Pancreas (tissue), 10 donors: ENCODE data around the gene CILP. TPM values are rescaled to one million over a fixed set of nuclear protein-coding genes. Genes with fewer than 3 reads are reported as not detected.
"Not testable (repeated sequence)": the region's sequence is repeated elsewhere in the genome, so short reads cannot be mapped to it uniquely, and the experiment has no call there.

Source experiments
- ATAC-seq, 4 donors: fragments of 200-7000 bp; cut with Tn5 transposase; one replicate each; pipeline versions ENCODE4 v1.8.0 to v1.9.1; 2020; ENCODE audit warnings: mild to moderate bottlenecking in 4 of 4, moderate library complexity in 4 of 4
- DNase-seq, 6 donors: peaks; one replicate each; pipeline ENCODE4 v3.0.0-alpha.2; 2020
- FAIRE-seq: peaks from 2 replicates; lab custom pipeline; 2012; peaks lifted over from hg19 to GRCh38; lab: Jason Lieb, UNC
- H3K27ac ChIP-seq, 4 donors: fragments of 200-600 bp; sonication (generic); 1 replicate in 3 of 4; 2 replicates in 1 of 4; pipeline versions ENCODE4 v1.5.0 to v1.8.0; 2020
- H3K27me3 ChIP-seq, 4 donors: fragments of 200-600 bp; one replicate each; pipeline ENCODE4 v1.8.0; 2021
- H3K36me3 ChIP-seq, 3 donors: fragments of 200-600 bp; sonication (generic) in 1 of 3; one replicate each; pipeline versions ENCODE4 v1.5.0 to v1.8.0; 2020 to 2021
- H3K4me1 ChIP-seq, 3 donors: fragments of 200-600 bp; one replicate each; pipeline ENCODE4 v1.8.0; 2021
- H3K4me3 ChIP-seq, 4 donors: fragments of 200-600 bp; sonication (generic) in 2 of 4; one replicate each; pipeline versions ENCODE4 v1.5.0 to v1.8.0; 2020 to 2021
- H3K9me3 ChIP-seq, 4 donors: fragments of 200-600 bp; one replicate each; pipeline ENCODE4 v1.8.0; 2021
- CTCF ChIP-seq, 4 donors: fragments of 200-600 bp; sonication (generic) in 3 of 4; IDR thresholded peaks; one replicate each; pipeline versions ENCODE4 v1.5.0 to v1.8.0; 2021; ENCODE audit warnings: antibody characterized with exemption in 4 of 4
- whole genome bisulfite sequencing, 2 donors: extraction: QIAGEN DNeasy Blood & Tissue Kit; methylation state at CpG; one replicate each; pipeline ENCODE4 v1.1.7; 2013; 5-methylcytosine and 5-hydroxymethylcytosine counted together
- intact Hi-C, 3 donors: fragments of 100-400 bp; cut with DNase I; formaldehyde crosslinking; loops; one replicate each; pipeline versions ENCODE4 v1.11.1 to v1.14.2; 2022
- polyA plus RNA-seq, 2 donors: library from polyadenylated mRNA; stranded (reverse); fragments of 200-250 nt; gene quantifications; one replicate each; pipeline ENCODE4 v1.2.3, GENCODE V29; 2013
- total RNA-seq, 6 donors: library from RNA; stranded (reverse); fragmentation: NEBNext Ultra II Directional in 4 of 6; extraction: Animal tissue kit (Norgen Biotek cat#: 25700) in 4 of 6; gene quantifications; one replicate each; pipeline versions ENCODE4 v1.2.1 to v1.2.4, GENCODE V29; 2021 to 2023
- donor health status: healthy with polysubstance abuse.
- donor health status: DM: no; HTN: no; CAD: no; lungs with moderate emphysema.
- donor health status: DM: no; HTN: no; CAD: no.
- donor health status: control.
- donor health status: control.
- donor health status: Bipolar disorder and iron deficiency.
- donor health status: DM: yes; HTN: yes; CAD: no.
- donor health status: DM: no; HTN: no; CAD: no.
- donor health status: DM: no; HTN: no; CAD: no.
- donor health status: DM: yes; HTN: yes; CAD: no.

The CILP gene
- total and polyA plus RNA-seq, 8 donors, result 0.28 to 20.7 (median 1.1) TPM

DNA sequence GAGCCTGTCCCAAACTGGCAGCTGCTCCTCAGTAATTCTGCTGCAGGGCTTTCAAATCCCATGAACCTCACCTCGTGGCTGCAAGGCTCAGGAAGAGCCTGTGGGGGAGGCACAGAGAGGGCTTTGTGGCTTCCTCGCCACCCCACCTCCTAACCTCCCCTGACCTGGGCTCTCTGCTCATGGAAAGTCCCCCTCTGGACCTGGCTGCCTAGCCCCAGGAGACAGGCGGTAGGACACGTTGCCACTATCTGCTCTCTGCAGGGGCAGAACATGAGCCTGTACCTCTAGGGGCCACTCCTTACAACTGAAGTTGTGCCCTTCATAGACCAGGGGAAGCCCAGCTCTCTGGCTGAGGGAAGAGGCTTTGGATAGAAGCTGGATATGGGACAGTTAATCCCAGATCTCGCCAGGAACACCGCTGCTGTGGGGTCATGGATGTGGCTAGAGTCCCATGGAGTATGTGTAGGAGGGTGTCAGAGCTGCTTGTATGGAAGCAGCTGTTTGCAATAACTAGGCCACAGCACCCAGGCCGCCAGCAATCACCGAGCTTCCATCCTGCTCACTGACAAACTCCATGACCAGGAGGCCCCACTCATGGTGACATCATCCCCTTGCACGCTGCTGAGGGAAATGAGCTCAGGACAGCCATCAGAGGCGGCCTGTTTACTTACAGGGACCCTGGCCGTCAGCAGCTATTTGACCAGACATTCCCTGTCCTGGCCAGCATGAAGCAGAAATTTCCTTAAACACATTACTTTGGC is 34.0 kb upstream of the CILP start:
- no peak overlapping the region for H3K27ac ChIP-seq
- intact Hi-C loops, result no loop called here
- ATAC-seq (peak in 3 of 4 donors; percentile 38 to 66 (median 58)), FAIRE-seq (no peak), DNase-seq (peak in 4 of 6 donors; percentile 14 to 29 (median 20))
- no peaks in the 10 kb centered on the region for H3K36me3 ChIP-seq
- no peaks in the 10 kb centered on the region for H3K9me3 ChIP-seq
- no peak for TF ChIP-seq CTCF (IDR thresholded peaks at IDR 0.05)
- no peak overlapping the region for H3K4me3 ChIP-seq
- WGBS, 2 donors, result 88 to 92% methylated on average over 11 of the region's 11 CpGs
- H3K27me3 ChIP-seq, result no peaks in the 10 kb centered on the region
- H3K4me1 ChIP-seq, result no peaks in the 10 kb centered on the region

- TF ChIP-seq CTCF (IDR thresholded peaks at IDR 0.05), result no peak
- H3K27ac ChIP-seq, result no peak overlapping the region
Measured at GRCh38 chr15:65244638-65245037, 33.4 kb upstream of the CILP start.

GRCh38 chr15:65236443-65236842 is 25.2 kb upstream of the CILP start:
- 93 to 95% methylated on average over 8 of the region's 8 CpGs for WGBS, 2 donors
- FAIRE-seq, H3K4me1 ChIP-seq, H3K27ac ChIP-seq, intact Hi-C loops, H3K27me3 ChIP-seq, H3K36me3 ChIP-seq, H3K9me3 ChIP-seq, H3K4me3 ChIP-seq, DNase-seq, ATAC-seq: not testable (repeated sequence)

More at GRCh38 chr15:65244638-65245037, 33.4 kb upstream of the CILP start:
- DNase-seq (no peak), ATAC-seq (no peak), FAIRE-seq (no peak)
- Histone ChIP-seq H3K9me3 (no peaks in the 10 kb centered on the region), H3K36me3 (no peaks in the 10 kb centered on the region), H3K27me3 (no peaks in the 10 kb centered on the region), H3K4me3 (no peak overlapping the region), H3K4me1 (no peaks in the 10 kb centered on the region)
- intact Hi-C loops, result no loop called here

- no peak for TF ChIP-seq CTCF (IDR thresholded peaks at IDR 0.05)
- intact Hi-C loops, result no loop called here
- no peak for DNase-seq
- Histone ChIP-seq H3K27ac (no peak overlapping the region), H3K4me3 (no peak overlapping the region), H3K4me1 (no peaks in the 10 kb centered on the region), H3K9me3 (no peaks in the 10 kb centered on the region), H3K36me3 (no peaks in the 10 kb centered on the region), H3K27me3 (no peaks in the 10 kb centered on the region)
- no peak for ATAC-seq
- FAIRE-seq, result no peak
- 83 to 89% methylated on average over 5 of the region's 5 CpGs for WGBS, 2 donors
Measured at GRCh38 chr15:65233696-65234095, 22.4 kb upstream of the CILP start.

DNA sequence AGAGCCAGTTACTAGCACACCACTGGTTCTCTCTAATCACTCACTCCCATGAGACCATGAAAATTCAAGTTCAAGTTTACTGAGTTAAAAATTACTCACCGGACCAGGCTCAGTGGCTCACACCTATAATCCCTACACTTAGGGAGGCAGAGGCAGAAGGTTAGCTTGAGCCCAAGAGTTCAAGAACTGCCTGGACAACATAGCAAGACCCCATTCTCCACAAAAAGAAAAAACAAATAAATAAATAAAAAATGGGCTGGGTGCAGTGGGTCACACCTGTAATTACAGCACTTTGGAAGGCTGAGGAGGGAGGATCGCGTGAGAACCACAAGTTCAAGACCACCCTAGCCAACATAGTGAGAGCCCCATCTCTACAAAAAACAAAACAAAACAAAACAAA is 21.2 kb upstream of the CILP start:
- intact Hi-C loops, result no loop called here
- Histone ChIP-seq H3K27me3 (no peaks in the 10 kb centered on the region), H3K4me1 (no peaks in the 10 kb centered on the region), H3K9me3 (no peaks in the 10 kb centered on the region), H3K4me3 (no peak overlapping the region), H3K36me3 (no peaks in the 10 kb centered on the region), H3K27ac (no peak overlapping the region)
- no peak for TF ChIP-seq CTCF (IDR thresholded peaks at IDR 0.05)
- 94% methylated on average over 3 of the region's 3 CpGs for WGBS, 2 donors
- DNase-seq (no peak), FAIRE-seq (no peak), ATAC-seq (no peak)
